GM21423 (cell line): ENCODE measurements around the gene CEBPE.
"Not testable (repeated sequence)": the region's sequence is repeated elsewhere in the genome, so short reads cannot be mapped to it uniquely, and the experiment has no call there.

Experiments used
- ATAC-seq: cut with Tn5 transposase; IDR thresholded peaks from one replicate; pipeline ENCODE4 v1.9.1; 2021; ENCODE audit warnings: mild to moderate bottlenecking, moderate library complexity; ENCODE audit not compliant: unreplicated experiment

CEBPE gene

GRCh38 chr14:23123419-23123818 is 4.4 kb upstream of the CEBPE start:
- ATAC-seq: no peak

- ATAC-seq: no peak
These were observed 3.0 kb upstream of the CEBPE start for GRCh38 chr14:23122086-23122485.

DNA sequence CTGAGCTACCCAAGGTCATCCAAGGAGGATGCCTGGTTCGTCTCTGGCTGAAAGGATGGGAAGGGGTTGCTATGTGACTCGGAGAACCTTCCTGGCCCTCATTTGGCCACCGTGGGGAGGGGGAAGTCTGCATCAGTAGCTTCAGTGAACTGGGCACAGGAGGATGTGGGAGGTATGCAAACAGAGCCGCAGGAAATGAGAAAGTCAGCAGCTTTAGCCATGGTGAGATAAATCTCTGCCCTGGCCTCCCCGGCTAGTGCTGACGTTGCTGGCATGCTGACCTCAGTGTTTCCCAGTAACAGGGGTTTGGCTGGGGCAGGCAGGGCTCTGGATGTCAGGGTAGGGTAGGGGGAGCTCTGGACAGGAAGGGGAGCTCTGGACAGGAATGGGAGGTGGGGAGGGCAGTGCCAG is 2.3 kb upstream of the CEBPE start:
- peak; percentile 66 for ATAC-seq

DNA sequence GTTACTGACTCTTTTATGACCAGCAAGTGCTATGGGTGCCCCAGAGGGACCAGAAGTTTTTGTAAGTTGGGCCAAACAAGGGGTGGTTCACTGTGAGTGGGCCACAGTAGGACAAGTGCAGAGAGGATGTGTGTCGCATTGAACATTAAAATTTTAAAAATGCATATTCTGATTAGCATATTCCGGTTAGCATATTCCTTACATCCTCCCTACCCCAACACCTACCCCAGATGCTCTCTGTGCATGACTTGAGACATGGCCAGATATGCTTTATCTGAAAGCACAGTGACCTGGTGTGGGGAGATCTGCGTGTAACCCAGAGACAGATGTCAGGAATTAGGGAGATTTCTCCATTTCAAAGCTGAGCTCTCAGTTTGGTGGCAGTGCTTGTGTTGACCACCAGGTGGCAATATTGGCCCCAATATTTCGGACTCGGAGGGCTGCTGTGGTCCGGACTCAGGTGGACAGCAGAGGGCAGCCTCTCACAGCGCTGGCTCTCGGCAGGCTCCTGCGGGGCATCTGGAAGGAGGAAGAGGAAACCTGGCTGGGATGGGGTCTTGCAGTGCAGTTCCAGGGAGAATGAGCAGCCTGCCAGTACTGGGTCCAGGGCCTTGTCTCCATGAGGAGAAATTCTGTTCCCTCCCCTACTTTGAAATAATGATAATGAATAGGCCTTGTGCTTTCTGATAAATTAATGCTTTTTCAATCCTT is 1.6 kb upstream of the CEBPE start:
- ATAC-seq: peak; percentile 65

GRCh38 chr14:23119363-23120327 is 590 bp upstream of the CEBPE start:
- ATAC-seq: no peak

DNA sequence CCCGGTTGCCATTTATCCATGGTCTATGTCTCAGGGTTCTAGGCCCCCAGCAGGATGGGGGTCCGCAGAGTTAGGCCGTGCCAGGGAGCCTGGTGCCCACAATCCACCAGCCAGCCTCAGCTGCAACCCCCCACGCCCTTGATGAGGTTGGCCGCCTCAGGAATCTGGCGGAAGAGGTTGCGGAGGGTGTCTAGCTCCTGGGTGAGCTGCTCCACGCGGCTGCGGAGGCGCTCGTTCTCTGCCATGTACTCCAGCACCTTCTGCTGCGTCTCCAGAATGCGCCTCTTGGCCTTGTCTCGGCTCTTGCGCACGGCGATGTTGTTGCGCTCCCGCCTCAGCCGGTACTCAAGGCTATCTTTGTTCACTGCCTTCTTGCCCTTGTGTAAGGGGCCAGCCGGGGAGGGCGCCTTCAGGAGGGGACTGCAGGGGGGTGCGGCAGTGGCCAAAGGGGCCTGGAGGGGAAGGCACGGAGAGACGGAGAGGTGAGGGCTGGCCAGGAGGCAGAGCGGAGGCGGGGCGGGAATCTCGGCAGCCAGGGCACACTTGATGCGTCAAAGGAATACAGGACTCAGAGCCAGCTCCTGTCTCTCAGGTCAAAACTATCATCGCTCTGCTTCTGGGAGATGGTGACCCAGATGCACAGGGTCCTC is 1.6 kb downstream of the CEBPE start:
- ATAC-seq: no peak

GRCh38 chr14:23115918-23116317 is 3.1 kb downstream of the CEBPE start:
- no peak for ATAC-seq

- ATAC-seq: no peak
These were observed 3.9 kb downstream of the CEBPE start for GRCh38 chr14:23115039-23115731.

DNA sequence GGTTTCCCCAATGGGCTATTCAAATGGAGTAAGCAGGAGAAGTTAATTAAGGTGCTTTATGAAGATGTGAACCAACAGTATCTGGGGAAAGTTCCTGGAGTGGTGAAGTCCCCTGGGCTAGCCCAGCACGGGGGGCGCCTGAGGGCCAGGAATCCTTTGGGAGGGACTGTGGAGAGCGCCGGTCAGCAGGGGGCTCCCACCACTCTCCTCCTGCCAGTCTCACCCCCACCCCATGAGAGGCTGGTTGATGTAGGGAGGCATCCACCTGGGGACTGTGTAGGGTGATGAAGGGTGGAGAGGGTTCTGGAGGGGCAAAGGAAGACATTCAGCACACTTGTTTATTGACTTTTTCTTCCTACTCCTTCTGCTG is 4.4 kb downstream of the CEBPE start:
- ATAC-seq: no peak

- no peak for ATAC-seq
These were observed 5.0 kb downstream of the CEBPE start for GRCh38 chr14:23114120-23114458.

DNA sequence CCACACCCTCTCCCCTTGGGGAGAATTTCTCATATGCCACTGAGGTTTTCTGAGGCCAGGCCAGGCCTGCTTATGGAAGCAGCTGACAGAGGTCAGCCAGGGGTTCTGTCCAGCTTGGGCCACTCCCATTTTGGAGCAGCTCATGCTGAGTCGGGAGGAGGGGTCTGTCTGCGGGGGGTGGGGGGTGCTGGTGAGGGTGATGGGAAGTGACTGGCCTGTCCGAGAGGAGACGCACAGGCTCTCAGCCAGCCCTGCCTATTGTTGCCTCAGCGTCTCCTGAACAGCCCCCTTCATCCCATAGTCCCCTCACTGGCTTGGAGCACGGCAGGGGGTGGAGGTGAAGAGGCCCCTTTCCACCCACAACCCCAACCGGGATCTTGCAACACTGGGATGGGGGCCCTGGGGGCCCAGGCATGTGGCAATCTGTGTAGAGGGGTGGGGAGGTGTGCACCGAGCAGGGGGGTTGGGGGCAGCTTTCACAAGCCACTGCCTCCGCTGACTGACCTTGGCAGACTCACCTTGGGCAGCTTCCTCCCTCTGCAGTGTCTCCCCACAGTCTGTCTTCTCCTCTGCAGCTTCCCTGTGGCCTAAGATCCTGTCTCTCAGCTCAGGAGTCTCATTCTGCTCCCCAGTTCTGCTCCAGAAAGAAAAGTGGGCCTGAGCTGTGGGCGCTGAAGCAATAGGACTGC is 5.5 kb downstream of the CEBPE start:
- no peak for ATAC-seq

GRCh38 chr14:23112359-23113178 is 6.5 kb downstream of the CEBPE start:
- no peak for ATAC-seq

DNA sequence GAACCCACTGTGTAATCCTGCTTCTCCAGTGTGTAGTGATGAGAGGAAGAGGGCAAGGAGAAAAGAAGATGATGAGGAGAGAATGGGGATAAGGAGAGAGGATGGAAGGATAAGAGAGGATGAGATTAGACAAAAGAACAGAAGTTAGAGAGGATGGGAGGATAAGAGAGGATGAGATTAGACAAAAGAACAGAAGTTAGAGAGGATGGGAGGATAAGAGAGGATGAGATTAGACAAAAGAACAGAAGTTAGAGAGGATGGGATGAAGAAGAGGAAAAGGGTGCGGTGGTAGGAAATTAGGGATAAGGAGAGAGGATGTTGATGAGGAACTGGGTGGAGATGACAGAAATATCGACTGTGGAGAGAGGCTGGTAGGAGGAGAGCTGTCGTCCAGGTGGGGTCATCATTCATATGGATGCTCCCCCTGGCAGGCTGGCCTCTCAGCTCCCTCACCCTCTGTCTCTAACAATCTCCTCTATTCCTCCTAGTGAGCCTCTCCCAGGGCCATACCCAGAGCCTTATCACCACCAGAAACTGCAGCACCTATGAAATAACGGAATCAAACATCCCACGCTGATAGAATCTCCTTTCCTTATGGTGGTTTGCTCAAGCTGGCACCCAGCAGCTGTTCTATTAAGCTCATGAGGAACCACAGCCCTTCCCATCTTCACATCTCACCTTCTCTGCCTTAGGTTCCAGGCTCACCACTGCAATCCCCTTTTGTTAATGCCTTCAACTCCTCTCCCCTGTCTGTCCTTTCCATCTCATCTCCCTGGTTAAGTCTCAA is 8.3 kb downstream of the CEBPE start:
- no peak for ATAC-seq

- ATAC-seq: no peak
These were observed 9.3 kb downstream of the CEBPE start for GRCh38 chr14:23109769-23110168.

DNA sequence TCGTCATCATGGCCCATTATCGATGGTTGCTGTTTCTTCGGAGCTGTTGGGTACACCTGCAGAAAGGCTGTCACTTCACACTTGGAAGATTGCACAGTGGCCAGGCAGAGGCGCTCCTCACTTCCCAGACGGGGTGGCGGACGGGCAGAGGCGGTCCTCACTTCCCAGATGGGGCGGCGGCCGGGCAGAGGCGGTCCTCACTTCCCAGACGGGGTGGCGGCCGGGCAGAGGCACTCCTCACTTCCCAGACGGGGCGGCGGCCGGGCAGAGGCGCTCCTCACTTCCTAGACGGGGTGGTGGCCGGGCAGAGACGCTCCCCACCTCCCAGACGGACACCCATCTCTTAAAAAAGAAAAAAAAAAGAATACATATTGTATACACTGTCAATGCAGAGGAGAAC is 10.9 kb downstream of the CEBPE start:
- not testable (repeated sequence) for ATAC-seq

- not testable (repeated sequence) for ATAC-seq
These were observed 11.4 kb downstream of the CEBPE start for GRCh38 chr14:23107620-23108019.

DNA sequence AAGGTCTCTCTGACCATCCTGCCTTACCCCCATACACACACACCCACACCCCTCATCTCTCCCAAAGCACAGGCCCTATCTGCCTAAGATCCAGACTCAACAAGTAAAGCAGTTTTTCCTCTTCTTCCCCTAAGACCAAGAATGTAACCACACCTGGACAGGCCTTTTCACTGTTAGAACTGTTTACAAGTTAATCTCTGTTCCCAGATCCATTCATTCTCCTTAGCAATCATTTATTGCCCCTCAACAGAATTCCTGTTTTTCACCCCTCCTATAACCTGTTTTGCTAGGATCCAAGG is 12.4 kb downstream of the CEBPE start:
- ATAC-seq: no peak

DNA sequence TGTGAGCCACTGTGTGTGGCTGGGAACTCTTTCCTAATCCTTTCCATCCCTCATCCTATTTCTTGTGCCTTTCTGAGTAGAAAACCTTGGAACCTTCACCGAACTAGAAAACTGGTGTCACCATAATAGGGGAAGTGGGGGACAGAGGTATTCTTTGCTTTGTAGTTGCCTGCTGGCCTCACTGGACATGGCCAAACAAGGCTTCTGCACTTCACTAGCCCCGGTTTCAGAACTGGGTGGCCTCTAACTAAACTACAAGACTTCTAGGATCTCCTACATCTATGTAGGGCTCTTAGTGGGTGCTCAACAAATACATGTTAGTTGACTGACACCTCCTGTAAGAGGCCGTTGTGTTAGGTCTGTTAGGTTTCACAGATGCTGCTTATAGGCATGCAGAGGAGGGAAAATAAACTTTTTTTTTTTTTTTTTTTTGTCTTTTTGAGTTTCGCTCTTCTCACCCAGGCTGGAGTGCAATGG is 13.7 kb downstream of the CEBPE start:
- ATAC-seq: no peak
